GM20431 (cell line): Measurements from ENCODE around the gene GORASP1.

Experiments used
- in situ Hi-C: fragments of 300-500 bp; cut with MseI, MboI; formaldehyde crosslinking; loops from one replicate; pipeline ENCODE4 v1.15.0; 2020; ENCODE audit warnings: low sequenced_read_pairs; ENCODE audit not compliant: unreplicated experiment

GORASP1 gene

DNA sequence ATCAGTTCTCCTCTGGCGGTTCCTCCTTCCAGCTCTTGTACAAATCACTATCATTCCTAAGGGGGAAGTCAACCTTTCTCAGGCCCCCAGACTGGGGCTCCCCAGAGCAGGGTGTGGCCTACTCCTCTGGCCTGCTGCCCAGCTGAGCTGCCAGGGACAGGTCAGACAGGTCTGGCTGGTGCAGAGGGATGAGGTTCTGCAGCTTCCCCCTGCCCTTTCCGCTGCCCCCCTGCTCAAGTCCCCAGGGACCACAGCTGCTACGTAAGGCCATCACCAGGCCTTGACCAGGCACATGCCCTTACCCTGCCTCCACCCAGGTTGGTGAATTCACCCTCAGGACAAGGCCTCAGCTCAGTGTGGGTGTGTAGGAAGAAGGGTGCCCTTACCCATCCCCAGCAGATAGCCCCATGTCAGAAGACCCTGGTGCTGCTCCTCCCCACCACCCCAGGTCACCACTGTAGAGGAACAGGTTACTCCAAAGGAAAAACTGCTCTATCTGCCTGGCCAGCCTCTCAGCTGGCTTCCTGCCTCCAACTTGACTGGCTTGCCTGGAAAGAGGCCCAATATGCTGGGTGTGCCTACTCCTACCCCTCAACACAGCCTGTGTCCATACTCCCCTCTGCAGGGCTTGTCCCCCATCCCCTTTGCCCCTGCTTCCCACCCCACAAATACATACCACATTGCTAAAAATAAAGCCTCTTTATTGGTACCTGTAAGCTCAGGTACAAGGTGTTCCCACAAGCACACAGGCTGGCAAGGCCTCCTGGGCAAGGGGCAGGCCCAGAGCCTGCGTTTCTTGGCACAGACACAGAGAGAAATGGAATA is 34.0 kb upstream of the GORASP1 start:
- in situ Hi-C loops, result no loop called here

DNA sequence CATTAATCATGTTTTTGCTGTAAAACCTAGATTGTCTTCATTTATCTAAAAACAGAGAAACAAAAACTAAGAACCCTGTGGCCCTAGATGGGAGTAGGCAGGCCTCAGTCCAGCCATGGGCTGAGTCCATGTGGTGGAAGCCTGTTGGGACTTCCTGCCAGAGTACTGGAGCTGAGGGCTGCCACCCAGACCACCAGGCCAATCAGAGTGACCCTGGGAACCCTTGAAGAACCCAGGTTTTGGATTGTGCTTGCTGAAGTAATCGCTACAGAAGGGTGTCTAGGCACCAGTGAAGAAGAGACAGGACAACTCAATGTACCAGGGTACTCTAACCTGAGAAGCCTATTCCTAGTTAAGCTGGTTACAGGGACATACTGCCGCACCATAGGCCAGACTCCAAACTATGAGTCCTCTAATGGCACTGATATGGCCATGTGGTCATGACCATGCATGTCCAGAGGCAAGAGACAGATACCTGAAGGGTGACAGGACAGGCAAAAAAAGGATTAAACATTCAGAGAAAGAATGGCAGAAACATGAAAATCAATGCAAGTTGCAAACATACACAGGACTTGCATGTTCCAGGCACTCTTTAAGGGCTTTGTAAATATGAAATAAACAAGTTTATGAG is 33.0 kb upstream of the GORASP1 start:
- in situ Hi-C loops, result no loop called here

DNA sequence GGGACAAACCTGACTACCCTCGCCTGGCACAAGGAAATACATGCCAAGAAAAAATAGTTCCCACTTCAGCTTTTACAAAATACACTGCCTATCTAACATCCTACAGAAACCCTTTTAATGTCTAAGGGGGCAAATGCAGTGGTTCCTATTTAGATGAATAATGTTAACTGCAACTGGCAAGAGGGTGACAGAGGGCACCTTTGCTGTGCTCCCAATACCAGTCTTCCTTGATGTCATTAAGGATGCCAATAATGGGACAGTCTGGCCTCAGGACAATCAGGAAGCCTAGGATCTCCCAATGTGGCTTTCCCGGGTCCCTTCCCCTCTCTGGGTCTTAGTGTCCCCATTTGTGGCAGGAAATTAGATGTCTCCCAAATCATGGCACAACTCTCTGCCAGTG is 32.0 kb upstream of the GORASP1 start:
- in situ Hi-C loops, result no loop called here

DNA sequence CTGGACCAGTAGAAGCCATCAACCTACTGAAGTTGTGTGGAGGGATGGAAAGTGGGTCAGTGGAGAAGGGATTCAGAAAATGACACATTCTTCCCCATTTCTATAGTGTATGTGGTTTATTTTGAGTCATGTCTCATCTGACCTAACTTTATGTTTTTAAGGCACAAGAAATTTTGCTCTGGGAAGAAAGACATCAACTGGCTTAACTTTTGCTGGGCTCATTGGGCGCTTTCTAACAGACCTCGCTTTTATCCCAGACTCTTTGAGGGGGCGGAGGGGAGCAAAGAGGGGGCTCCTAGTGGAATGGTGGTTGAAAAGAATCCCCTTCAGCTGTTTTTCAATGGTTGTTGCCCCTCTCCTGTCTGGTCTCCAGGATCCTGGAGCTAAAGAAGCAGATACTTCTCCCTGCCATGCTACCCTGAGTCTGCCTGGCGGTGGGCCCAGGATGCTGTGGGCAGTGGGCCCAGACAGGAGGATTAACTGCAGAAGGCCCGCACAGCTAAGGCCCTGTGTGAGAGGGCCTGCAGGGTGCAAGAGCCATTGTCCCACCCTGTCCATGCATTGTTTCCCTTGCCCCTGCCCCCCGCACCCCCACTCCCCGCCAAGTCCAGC is 31.5 kb upstream of the GORASP1 start:
- in situ Hi-C loops, result no loop called here

DNA sequence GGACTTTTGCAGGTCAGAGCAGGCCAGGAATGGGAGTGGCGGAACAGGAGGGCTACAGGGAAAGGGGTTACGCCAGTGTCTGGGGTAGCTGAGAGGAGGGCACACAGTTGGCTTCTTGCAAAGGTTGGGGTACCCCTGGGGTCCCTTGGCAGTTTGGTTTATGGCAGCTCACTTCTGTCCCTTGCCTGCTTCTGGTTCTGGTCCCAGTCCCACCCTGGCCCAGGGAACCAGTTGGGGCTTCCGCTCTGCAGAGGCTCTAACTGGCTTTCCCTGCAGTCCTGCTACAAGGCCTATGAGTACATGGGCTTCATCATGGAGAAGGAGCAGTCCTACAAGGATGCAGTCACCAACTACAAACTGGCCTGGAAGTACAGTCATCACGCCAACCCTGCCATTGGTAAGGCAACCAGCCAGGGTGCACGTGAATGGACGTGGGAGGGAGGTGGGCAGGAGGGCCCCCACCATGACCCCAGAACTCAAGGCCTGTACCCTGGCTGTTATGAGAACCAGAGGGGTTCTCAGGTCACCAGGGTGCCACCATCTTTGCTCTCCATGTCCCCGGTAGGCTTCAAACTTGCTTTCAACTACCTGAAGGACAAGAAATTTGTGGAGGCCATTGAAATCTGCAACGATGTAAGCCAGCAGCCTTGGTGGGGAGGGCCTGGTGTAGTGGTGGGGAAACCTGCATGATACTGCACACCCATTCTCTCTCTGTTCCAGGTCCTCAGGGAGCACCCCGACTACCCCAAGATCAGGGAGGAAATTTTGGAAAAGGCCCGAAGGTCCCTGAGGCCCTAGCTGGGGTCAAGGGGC is 30.8 kb upstream of the GORASP1 start:
- in situ Hi-C loops, result no loop called here

DNA sequence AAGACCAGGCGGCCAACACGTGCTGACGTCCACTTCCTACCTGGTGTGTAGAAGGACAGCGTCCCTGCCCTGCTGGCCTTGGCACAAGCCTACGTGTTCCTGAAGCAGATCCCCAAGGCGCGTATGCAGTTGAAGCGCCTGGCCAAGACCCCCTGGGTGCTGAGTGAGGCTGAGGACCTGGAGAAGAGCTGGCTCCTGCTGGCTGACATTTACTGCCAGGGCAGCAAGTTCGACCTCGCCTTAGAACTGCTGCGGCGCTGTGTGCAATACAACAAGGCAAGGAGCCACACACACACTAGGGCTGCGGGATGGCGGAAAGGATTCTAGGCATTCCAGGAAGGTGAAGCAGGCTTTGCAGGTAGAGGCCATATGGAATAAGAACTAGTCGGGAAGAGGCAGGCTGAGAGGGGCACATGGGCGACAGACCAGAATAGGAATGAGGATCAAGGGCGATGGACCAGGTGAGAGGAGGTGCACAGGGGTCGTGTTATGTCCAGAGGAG is 30.1 kb upstream of the GORASP1 start:
- in situ Hi-C loops, result no loop called here

DNA sequence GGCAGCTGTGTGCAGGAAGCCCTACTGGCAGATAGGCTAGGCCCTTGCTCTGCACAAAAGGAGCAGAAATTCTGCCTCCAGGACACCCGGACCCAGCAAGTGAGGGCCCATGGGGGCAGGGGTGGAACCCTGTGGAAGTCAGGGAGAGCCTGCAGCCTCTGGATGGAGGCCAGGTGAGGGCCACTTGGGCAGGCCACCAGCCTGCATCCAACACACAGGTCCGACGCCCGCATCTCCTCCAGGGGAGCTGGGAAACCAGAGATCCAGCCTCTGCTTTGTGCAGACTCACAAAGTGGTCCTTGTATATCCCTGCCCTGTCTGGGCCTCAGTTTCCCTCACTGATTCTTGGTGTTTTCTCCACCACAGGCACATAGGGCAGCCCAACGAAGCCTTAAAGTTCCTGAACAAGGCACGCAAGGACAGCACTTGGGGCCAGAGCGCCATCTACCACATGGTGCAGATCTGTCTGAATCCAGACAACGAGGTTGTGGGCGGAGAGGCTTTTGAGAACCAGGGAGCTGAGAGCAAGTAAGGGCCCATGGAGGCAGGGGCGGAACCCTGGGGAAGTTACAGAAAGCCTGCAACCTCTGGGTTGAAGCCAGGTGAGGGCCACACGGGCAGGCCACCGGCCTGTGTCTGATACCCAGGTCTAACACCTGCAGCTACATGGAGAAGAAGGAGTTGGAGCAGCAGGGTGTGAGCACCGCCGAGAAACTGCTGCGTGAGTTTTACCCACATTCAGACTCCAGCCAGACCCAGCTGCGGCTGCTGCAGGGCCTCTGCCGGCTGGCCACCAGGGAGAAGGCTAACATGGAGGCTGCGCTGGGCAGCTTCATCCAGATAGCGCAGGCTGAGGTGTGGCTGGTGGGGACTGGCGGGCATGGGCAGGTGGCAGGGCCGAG is 29.4 kb upstream of the GORASP1 start:
- in situ Hi-C loops, result no loop called here

DNA sequence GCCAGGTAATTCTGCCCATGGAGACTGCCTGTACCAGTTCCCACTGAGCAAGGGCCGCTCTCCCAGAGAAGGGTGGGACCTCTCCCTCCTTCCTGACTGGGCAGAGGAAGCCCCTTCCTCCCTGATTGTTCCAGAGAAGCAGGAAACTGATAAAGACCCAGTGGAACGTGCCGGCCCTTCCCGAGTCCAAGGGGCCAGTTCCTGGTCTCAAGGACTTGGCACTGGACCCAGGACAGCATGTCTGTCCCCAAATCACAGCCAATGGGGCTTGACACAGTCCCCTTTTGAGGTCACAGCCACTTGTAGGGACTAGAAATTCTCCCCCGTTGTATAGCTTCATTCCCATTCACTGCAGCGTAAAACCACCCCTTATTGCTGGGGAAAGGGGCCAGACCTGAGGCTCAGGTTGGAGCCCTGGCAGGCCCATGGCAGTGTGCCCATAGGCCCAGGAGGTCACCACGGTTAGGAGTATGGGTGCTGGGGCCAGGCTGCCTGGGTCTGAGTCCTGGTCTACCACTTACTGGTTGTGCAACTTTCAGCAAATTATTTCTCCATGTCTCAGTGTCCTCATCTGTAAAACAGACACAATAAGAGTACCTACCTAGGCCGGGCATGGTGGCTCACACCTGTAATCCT is 27.9 kb upstream of the GORASP1 start:
- in situ Hi-C loops, result no loop called here

DNA sequence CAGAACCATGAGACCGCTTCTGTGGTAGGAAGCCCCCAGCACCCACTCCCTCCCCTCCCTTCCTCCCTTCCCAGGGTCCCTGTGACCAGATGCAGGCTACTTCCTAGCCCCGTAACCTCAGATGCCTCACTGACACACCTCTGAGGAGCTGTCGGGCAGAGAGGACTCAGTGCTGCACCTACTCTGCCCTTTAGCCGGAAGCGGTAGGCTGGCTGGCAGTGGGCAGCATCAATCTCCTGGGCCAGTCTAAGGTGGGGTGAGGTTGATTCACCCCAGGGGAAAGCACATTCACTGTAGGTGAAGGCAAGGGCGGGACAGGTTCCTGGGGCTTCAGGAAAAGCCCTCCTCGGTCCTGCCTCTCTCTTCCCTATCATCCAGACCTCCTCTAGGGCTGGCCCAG is 26.9 kb upstream of the GORASP1 start:
- in situ Hi-C loops, result no loop called here

DNA sequence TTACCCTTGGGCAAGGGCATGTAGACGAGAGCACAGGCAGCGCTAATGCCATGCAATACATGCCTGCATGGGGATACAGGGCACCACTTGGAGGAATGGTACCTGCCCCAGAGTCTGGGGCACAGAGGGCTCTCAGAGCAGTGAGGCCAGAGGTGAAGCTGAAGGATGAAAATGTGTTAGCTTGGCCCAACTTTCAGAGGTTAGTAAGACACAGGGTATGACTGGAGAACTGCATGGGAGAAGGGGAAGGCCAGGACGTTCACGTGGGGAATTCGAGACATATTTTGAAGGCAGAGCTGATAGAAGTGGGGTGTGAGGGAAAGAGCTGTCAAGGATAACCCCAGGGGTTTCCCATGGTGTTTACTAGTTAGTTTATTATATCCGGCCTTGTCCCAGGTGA is 26.4 kb upstream of the GORASP1 start:
- in situ Hi-C loops, result no loop called here

DNA sequence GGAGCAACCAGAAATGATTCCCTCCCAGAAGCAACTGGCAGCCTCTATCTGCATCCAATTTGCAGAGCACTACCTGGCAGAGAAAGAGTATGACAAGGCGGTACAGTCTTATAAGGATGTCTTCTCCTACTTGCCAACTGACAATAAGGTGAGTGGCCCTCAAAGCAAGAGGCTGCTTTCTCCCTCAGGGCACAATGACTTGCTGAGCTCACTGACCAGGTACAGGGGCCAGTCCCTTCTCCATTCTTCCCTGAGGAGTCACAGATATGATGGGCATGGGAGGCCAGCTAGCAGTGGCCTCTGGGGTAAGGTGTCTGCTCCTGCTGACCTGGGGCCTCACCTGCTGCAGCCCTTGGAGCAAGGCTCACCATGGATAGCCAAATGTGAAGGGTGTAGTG is 25.7 kb upstream of the GORASP1 start:
- in situ Hi-C loops, result no loop called here

DNA sequence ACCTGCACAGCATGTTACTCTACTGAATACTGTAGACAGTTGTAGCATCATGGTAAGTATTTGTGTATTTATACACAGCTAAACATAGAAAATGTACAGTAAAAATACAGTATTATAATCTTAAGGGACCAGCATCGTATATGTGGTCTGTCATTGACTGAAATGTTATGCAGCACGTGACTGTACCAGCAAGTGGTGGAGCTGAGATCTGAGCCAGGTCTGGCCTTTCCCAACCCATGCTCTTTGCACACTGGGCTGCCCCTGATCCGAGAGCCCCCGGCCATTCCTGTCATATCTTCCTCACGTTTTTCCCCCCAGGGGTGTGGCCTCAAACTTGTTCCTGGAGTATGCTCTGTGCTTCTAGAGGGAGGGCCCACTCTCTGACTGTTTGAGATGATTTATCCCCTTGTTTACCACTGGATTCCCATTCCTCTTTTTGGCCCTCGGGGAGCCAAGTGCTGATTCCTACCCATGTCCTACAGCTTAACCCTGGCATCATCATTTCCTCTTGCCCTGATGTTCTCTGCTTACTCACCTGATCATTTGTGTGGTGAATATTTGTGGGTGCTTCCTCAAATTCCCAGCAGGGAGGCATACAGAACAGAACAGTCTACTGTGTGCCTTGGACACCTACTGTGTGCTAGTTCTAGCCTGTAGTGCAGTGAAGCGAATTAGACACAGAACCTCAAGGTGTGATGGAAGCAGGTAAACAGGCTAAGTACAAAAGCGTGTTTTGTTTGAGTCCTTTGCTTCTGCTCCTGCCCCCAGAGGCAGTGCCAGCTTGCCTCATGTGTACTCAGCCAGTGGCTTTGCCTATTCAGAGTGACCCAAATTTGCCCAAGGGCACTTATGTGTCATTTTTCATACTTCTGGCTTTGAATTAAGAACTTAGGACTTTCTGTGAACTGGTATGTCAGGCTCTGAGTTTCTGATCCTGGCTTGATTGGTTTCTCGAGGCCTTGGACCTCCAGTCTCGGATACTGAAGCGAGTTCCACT is 25.0 kb upstream of the GORASP1 start:
- in situ Hi-C loops, result no loop called here

DNA sequence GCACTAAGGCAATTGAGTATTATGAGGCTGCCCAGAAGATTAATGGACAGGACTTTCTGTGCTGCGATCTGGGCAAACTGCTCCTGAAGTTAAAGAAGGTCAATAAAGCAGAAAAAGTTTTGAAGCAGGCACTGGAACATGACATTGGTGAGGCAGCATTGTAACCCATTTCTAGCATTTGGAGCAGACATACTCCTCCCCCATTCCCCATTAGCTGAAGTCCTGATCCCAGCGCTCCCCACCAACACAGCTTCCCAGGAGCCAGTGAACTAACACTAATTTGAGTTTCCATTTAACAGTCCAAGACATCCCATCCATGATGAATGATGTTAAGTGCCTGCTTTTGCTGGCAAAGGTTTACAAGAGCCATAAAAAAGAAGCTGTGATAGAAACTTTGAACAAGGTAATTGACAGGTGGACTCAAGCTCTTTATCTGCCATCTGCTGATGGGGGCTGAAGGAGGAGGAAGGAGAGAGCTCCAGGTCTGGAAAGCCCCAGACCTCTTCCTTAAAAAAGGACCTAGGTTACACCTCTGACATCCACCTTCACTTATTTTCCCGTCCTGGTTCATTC is 23.4 kb upstream of the GORASP1 start:
- in situ Hi-C loops, result no loop called here

DNA sequence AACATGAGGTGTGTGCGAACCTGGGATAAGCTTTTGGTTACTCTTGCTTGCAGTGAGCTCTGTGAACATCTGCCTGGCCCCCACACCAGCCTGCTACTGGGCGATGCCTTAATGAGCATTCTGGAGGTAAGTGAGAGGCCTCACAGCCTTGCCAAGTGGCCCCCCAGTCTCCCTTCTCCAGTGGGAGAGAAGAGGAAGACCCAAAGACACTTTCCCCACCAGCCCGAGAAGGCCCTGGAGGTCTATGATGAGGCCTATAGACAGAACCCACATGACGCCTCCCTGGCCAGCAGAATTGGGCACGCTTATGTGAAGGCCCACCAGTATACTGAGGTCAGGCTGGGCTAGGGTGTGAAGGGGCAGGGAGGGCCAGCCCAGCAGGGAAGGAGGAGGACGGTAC is 22.6 kb upstream of the GORASP1 start:
- in situ Hi-C loops, result no loop called here

DNA sequence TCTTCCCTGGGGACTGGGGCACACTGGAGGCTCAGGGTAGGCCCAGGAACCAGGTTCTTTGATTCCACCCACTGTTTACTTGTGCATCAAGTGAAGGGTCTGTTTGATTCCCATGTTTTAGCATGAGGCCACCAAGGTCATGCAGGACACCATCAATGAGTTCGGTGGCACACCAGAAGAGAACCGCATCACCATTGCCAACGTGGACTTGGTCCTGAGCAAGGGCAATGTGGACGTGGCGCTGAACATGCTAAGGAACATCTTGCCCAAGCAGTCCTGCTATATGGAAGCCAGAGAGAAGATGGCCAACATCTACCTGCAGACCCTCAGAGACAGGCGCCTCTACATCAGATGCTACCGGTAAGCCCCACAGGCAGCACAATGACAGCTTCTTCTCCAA is 21.5 kb upstream of the GORASP1 start:
- in situ Hi-C loops, result no loop called here

DNA sequence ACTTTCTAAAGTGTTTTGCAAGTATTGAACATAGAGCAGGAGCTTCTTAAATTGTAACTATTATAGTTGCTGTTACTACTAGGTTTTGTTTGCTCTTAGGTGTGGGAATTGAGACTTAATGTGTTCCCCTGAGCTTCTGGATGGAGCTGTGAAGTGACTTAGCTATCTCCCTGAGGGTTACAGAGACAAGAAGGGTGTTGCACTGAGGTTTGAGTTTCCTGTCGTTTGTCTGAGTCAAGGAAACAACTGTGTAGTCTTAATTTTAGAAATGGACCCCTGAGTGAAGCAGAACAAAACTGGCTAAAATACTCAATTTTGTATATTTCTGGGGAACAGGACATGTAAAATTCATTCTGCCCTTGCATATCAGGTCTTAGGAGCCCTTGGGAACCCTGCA is 20.5 kb upstream of the GORASP1 start:
- in situ Hi-C loops, result no loop called here

DNA sequence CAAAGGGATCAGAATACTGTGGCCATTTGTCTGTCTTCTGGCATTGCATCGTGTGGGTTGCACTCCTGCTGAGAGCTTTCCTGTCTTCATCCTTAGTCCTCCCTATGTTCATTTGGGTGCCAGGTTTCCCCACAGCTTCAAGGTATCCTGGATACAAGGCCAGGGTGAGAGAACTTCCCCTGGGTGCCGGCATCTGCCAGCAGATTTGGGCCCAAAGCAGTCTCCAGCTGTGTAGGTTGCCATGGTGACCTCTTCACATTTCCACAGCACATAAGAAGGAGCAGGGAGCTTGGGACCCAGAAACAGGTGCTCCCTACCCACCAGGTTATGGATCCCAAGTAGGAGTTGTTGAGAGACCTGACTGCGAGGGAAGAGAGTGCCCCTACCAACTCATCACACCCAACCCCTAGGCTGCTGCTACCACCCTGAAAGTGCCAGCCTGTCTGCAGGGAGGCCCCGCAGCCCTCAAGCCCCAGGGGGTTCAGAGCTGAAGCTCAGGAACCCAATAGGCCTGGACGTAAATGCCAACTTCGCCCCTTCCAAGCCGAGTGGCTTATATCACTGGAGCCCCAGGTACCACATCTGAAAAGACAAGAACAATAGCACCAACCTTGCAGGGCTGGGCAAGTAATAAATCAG is 20.0 kb upstream of the GORASP1 start:
- in situ Hi-C loops, result no loop called here
